Hepatocyte (in vitro differentiated cells): Measurements from ENCODE around the gene COX11.

ENCODE experiments used
- CTCF ChIP-seq: fragments of 200-600 bp; sonication (generic); IDR thresholded peaks from 2 replicates; pipeline ENCODE4 v1.5.1; 2016; ENCODE audit warnings: antibody characterized with exemption, mild to moderate bottlenecking; ENCODE audit not compliant: poor library complexity
- EZH2 ChIP-seq: fragments of 200-600 bp; sonication (generic); IDR thresholded peaks from 2 replicates; pipeline ENCODE4 v1.6.1; 2016; ENCODE audit warnings: antibody characterized with exemption, mild to moderate bottlenecking, borderline replicate concordance
- EZH2phosphoT487 ChIP-seq: fragments of 200-600 bp; sonication (generic); IDR thresholded peaks from one replicate; pipeline ENCODE4 v1.6.1; 2018; ENCODE audit warnings: antibody characterized with exemption, mild to moderate bottlenecking, low read depth, moderate library complexity; ENCODE audit not compliant: unreplicated experiment, severe bottlenecking

GRCh38 chr17:54996441-54996840 is 28.0 kb upstream of the COX11 start:
- no peak for TF ChIP-seq CTCF
- no peak for TF ChIP-seq EZH2
- TF ChIP-seq EZH2phosphoT487: no peak
